ENCODE data around the gene EIF4E3. TPM values are rescaled to one million over a fixed set of nuclear protein-coding genes. Genes with fewer than 3 reads are reported as not detected.

EIF4E3 gene
- total and polyA plus RNA-seq, 8 donors = 4.1 to 25.9 (median 14.5) TPM

GRCh38 chr3:71722693-71723092, 2.5 kb downstream of the EIF4E3 start:
- Histone ChIP-seq H3K27me3 (no peaks in the 10 kb centered on the region), H3K36me3 (no peaks in the 10 kb centered on the region), H3K4me1 (peaks cover 17 to 40% (median 25%) of the 10 kb centered on the region in 4 donors), H3K27ac (peak overlapping the region in 1 of 5 donors; percentile 38), H3K9me3 (no peaks in the 10 kb centered on the region), H3K4me3 (no peak overlapping the region)
- no peak for TF ChIP-seq POLR2A (IDR thresholded peaks at IDR 0.05)
- TF ChIP-seq POLR2AphosphoS5 (IDR thresholded peaks at IDR 0.05) = no peak
- no peak for TF ChIP-seq CTCF (IDR thresholded peaks at IDR 0.05)
- no peak for TF ChIP-seq EP300 (IDR thresholded peaks at IDR 0.05)
- WGBS, 5 donors = 93 to 100% (median 98%) methylated on average over 1 of the region's 1 CpG
- no peak for DNase-seq
- intact Hi-C loops (cut with DNase I; ENCODE audit: low total_unique reads) = no loop called here

GRCh38 chr3:71721651-71722157, 3.5 kb downstream of the EIF4E3 start:
- H3K9me3 ChIP-seq = no peaks in the 10 kb centered on the region
- H3K27ac ChIP-seq = peak overlapping the region in 1 of 5 donors; percentile 38
- TF ChIP-seq POLR2AphosphoS5 (IDR thresholded peaks at IDR 0.05) (no peak), POLR2A (IDR thresholded peaks at IDR 0.05) (no peak), CTCF (IDR thresholded peaks at IDR 0.05) (no peak), EP300 (IDR thresholded peaks at IDR 0.05) (no peak)
- H3K36me3 ChIP-seq = no peaks in the 10 kb centered on the region
- H3K4me1 ChIP-seq = peaks cover 17 to 43% (median 27%) of the 10 kb centered on the region in 4 donors
- intact Hi-C loops (cut with DNase I; ENCODE audit: low total_unique reads) = no loop called here
- no peak overlapping the region for H3K4me3 ChIP-seq
- no peaks in the 10 kb centered on the region for H3K27me3 ChIP-seq
- no peak for DNase-seq
- WGBS, 5 donors = 72 to 82% (median 79%) methylated on average over 6 of the region's 6 CpGs

GRCh38 chr3:71721002-71721401, 4.2 kb downstream of the EIF4E3 start:
- Histone ChIP-seq H3K27me3 (no peaks in the 10 kb centered on the region), H3K27ac (no peak overlapping the region), H3K36me3 (no peaks in the 10 kb centered on the region), H3K4me3 (no peak overlapping the region), H3K4me1 (peaks cover 17 to 44% (median 26%) of the 10 kb centered on the region in 4 donors), H3K9me3 (no peaks in the 10 kb centered on the region)
- TF ChIP-seq CTCF (IDR thresholded peaks at IDR 0.05) = no peak
- TF ChIP-seq EP300 (IDR thresholded peaks at IDR 0.05) = no peak
- TF ChIP-seq POLR2AphosphoS5 (IDR thresholded peaks at IDR 0.05) = no peak
- no peak for TF ChIP-seq POLR2A (IDR thresholded peaks at IDR 0.05)
- no peak for DNase-seq
- intact Hi-C loops (cut with DNase I; ENCODE audit: low total_unique reads) = no loop called here
- WGBS, 5 donors = 90 to 96% (median 94%) methylated on average over 7 of the region's 7 CpGs

GRCh38 chr3:71718072-71718471, 7.1 kb downstream of the EIF4E3 start:
- Histone ChIP-seq H3K27me3 (no peaks in the 10 kb centered on the region), H3K4me1 (peaks cover 12 to 49% (median 14%) of the 10 kb centered on the region in 4 donors), H3K27ac (no peak overlapping the region), H3K36me3 (no peaks in the 10 kb centered on the region), H3K4me3 (no peak overlapping the region), H3K9me3 (no peaks in the 10 kb centered on the region)
- no peak for DNase-seq
- intact Hi-C loops (cut with DNase I; ENCODE audit: low total_unique reads) = no loop called here
- 75 to 86% (median 79%) methylated on average over 4 of the region's 4 CpGs for WGBS, 5 donors
- TF ChIP-seq POLR2AphosphoS5 (IDR thresholded peaks at IDR 0.05) (no peak), POLR2A (IDR thresholded peaks at IDR 0.05) (no peak), CTCF (IDR thresholded peaks at IDR 0.05) (no peak), EP300 (IDR thresholded peaks at IDR 0.05) (no peak)
